NCI-H2029 (cell line): Measurements from ENCODE around the gene THBD.

ENCODE experiments used
- DNase-seq: peaks from one replicate; lab custom pipeline; 2025; lab: John Stamatoyannopoulos, UW

THBD gene

GRCh38 chr20:23061734-23062561 lies 12.5 kb upstream of the THBD start:
- no peak for DNase-seq

GRCh38 chr20:23061262-23061661 lies 11.8 kb upstream of the THBD start:
- DNase-seq, result no peak

- no peak for DNase-seq
Measured at GRCh38 chr20:23060629-23061028, 11.2 kb upstream of the THBD start.

- no peak for DNase-seq
Measured at GRCh38 chr20:23059846-23060245, 10.4 kb upstream of the THBD start.

- DNase-seq, result no peak
Measured at GRCh38 chr20:23059001-23059400, 9.5 kb upstream of the THBD start.

GRCh38 chr20:23058240-23058639 lies 8.8 kb upstream of the THBD start:
- no peak for DNase-seq

- DNase-seq, result no peak
Measured at GRCh38 chr20:23052904-23053303, 3.4 kb upstream of the THBD start.

GRCh38 chr20:23050847-23051627 lies 1.6 kb upstream of the THBD start:
- peak; percentile 37 for DNase-seq

- no peak for DNase-seq
Measured at GRCh38 chr20:23050076-23050838, 785 bp upstream of the THBD start.

GRCh38 chr20:23048283-23049200 lies 930 bp downstream of the THBD start:
- DNase-seq, result peak; percentile 60

GRCh38 chr20:23047738-23048214 lies 1.7 kb downstream of the THBD start:
- no peak for DNase-seq

- DNase-seq, result no peak
Measured at GRCh38 chr20:23047001-23047737, 2.3 kb downstream of the THBD start.

- no peak for DNase-seq
Measured at GRCh38 chr20:23046431-23046830, 3.0 kb downstream of the THBD start.

- no peak for DNase-seq
Measured at GRCh38 chr20:23043376-23043775, 6.1 kb downstream of the THBD start.

GRCh38 chr20:23042270-23042669 lies 7.2 kb downstream of the THBD start:
- no peak for DNase-seq

GRCh38 chr20:23039885-23040508 lies 9.5 kb downstream of the THBD start:
- DNase-seq, result no peak

GRCh38 chr20:23039136-23039875 lies 10.2 kb downstream of the THBD start:
- no peak for DNase-seq

GRCh38 chr20:23037017-23037481 lies 12.4 kb downstream of the THBD start:
- no peak for DNase-seq

GRCh38 chr20:23036371-23036770 lies 13.1 kb downstream of the THBD start:
- DNase-seq, result no peak
